K562 treated with DMSO at 1 percent for 4 hours (cell line): ENCODE measurements around the gene USP35. TPM values are rescaled to one million over a fixed set of nuclear protein-coding genes. Genes with fewer than 3 reads are reported as not detected.

Source experiments
- total RNA-seq: library from RNA; unstranded; fragments of 300-600 nt; gene quantifications from 2 replicates; pipeline ENCODE4 v1.2.3, GENCODE V29; 2022; ENCODE audit not compliant: insufficient read depth

USP35 gene
- total RNA-seq: 4.4 and 6.3 TPM in 2 replicates

GRCh38 chr11:78188286-78189173 lies at the start of gene USP35, which contains the start of gene KCTD21:
Gene USP35 (plus strand): TSS chr11:78188919. CDS start chr11:78196246, 7,327 bp downstream.
Gene KCTD21 (minus strand): TSS chr11:78188626. CDS start chr11:78174554, 14,072 bp downstream.

GRCh38 chr11:78139422-78140391 lies 49.0 kb upstream of the USP35 start, which contains the start of gene ALG8:
Gene ALG8 (minus strand): TSS chr11:78139626. CDS start chr11:78139588, 38 bp downstream.

Other genes starting within 250 kb of the USP35 start
- 23.2 and 29.8 TPM in 2 replicates for gene INTS4, start 194.3 kb upstream of the USP35 start, total RNA-seq
- gene KCTD14, start 165.6 kb upstream of the USP35 start, total RNA-seq: 0.52 TPM in 1 of 2 replicates, not detected in the other
- gene THRSP, start 125.1 kb upstream of the USP35 start, total RNA-seq: 1.3 and 3.1 TPM in 2 replicates
- 582 and 668 TPM in 2 replicates for gene NDUFC2, start 109.1 kb upstream of the USP35 start, total RNA-seq
- gene ALG8, start 49.3 kb upstream of the USP35 start, total RNA-seq: 31.1 and 42.6 TPM in 2 replicates
- gene KCTD21, start 293 bp upstream of the USP35 start, total RNA-seq: 6.5 and 10.1 TPM in 2 replicates
- gene GAB2, start 228.9 kb downstream of the USP35 start, total RNA-seq: 32.3 and 40.6 TPM in 2 replicates